GM18508 (cell line): ENCODE results near the gene USP4.
"Not testable (repeated sequence)": the region's sequence is repeated elsewhere in the genome, so short reads cannot be mapped to it uniquely, and the experiment has no call there.

Experiments used
- ATAC-seq: cut with Tn5 transposase; IDR thresholded peaks from one replicate; pipeline ENCODE4 v1.9.1; 2021; ENCODE audit warnings: moderate number of reproducible peaks; ENCODE audit not compliant: insufficient read depth, unreplicated experiment

Gene USP4

DNA sequence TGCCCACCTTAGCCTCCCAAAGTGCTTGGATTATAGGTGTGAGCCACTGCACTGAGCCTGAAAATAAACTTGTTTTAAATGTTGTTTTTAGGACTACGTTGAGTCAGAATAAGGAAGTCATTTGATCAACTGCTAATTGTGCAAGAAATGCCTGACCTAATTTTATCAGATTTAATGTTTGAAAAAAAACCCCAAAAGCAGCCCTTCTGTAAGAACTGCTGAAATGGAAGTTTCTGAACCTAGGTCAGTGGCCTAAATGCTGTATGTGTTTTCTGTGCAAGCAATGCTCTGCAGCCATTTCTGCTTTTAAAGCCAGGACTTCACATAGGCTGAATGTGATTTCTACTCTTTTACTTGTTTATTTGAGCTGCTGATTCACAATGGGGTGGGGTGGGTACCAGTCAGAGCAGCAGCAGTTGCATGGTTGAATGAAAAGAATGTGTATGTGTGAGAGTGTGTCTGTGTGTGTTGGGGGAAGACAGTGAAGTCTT, 11.7 kb upstream of the USP4 start:
- ATAC-seq, result no peak

DNA sequence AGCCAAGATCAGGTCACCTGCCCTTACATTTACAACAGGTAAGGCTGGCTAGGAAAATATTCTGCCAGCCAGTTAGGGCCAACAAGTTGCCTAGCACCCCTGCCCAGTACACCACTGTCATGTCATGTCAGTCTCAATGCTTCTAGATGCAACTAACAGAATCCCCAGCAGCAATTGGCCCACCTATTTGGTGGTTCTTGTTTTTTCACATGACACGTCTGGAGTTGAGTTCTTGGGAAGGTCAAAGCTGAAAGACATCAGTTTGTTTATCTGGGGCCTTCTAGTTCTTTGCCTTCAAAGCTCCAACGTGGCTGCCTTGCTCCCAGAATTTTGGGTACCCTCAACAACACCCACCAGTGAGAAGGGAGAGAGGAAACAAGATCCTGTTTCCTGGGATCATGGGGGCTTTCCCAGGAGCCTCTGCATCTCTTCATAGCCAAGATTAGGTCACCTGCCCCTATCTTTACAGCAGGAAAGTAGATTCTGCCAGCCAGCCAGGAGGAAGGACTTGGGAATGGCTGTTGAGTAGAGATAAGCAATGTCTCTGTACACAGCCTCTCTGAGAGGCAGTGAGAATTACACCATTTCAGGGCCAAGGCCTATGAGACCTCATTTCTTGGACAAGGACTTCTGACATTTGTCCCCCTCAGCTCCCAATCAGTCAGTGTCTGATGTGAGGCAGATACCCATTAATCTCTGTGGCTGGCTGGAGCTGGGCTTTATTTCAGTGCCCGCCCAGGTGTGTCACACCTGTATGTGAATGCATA, 9.7 kb upstream of the USP4 start:
- no peak for ATAC-seq

DNA sequence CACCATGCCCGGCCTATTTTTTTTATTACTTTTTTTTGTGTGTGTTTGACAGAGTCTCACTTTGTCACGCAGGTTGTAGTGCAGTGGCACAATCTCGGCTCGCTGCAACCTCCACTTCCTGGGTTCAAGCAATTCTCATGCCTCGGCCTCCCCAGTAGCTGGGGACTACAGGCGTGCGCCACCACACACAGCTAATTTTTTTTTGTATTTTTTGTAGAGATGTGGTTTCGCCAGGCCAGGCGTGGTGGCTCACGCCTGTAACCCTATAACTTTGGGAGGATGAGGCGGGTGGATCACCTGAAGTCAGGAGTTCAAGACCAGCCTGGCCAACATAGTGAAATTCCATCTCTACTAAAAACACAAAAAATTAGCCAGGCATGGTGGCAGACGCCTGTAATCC, 8.5 kb upstream of the USP4 start:
- not testable (repeated sequence) for ATAC-seq

DNA sequence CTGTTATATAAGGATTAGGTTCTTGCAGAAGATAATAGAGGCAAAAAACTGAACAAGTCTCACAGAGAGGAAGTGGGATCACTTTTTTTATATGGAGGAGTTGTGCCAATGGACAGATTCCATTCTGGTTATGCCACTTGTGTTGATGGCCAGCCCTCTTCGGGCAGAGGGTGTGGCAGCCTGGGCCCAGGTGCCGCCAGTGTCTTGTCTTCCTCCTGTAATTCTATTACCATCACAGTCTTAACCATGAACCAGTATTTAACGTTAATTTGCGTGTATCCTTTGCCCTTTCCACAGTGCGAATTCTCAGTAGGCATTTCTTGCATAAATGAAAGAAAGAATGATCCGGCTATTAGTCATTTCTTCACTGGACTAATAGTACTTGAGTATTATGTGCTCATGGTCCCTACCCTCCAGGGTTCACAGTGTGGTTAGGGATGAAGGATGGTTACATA, 7.0 kb upstream of the USP4 start:
- ATAC-seq, result no peak

DNA sequence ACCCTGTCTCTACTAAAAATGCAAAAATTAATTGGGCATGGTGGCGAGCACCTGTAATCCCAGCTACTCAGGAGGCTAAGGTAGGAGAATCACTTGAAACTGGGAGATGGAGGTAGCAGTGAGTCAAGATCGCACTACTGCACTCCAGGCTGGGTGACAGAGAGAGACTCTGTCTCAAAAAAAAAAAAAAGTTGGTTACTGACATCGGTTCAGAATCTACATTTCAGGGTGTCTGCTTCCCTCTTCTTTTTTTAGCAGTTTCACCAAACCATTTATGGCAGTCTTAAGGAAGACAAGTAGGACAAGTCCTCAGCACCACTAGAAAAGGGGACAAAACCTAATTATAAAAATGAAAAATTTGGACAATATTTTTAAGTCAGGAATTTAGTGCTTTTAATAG, 3.3 kb upstream of the USP4 start:
- ATAC-seq, result no peak

DNA sequence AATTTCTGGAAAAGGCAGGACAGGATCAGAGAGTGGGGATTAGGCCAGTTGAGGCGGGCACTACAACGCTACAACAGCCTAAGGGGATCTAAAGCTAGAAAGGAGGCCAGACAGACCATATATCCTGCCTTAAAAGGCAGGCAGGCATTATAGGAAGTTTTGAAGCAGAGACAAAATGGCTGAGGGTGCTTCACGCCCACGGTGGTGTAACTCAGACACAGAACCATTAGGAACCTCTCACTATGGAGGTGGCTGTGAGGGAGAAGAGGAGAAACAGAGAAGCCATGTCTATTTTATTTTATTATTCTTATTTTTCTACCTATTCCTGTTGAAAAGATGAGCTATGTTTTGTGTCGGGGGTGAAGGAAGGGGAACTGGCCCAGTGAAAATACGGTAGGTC, 2.1 kb upstream of the USP4 start:
- ATAC-seq, result no peak

DNA sequence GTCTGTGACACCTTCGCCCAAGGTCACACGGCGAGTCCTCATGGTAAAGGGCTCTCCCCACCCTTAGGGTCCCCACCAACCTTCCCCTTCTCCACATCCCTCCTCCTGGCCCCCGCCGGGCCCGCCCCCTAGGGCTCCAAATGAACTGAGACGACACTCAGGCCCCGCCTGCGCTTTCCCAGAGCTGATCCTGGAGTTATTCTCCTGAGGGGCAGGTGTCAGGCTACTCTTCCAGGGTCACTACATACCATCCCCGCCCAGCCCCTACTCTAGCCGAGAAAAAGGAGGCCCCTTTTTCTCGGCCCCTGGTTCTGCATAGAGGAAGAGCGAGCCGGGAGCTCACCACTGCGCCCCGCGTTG, 292 bp downstream of the USP4 start:
- ATAC-seq, result no peak

DNA sequence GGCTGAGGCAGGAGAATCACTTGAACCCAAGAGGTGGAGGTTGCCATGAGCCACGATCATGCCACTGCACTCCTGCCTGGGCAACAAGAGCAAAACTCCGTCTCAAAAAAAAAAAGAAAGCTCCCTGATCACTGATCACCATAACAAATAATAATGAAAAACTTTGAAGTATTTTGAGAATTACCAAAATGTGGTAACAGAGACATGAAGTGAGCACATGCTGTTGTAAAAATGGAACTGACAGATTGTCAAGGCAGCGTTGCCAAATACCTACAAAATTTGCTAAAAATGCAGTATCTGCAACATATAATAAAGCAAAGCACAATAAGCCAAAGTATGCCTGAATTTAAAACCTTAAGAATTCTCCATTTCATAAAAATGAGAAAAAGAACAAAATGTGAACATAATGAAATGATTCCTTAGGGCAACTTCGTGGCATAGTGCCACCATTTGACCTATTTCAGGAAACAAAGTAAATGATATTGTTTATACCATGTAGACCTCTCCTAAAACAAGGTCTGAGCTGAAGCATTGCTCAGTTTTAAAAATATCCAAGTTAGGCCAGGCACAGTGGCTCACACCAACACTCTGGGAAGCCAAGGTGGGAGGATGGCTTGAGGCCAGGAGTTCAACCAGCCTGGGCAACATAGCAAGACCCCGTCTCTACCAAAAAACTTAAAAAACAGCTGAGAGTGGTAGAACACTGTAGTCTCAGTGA, 5.8 kb downstream of the USP4 start:
- no peak for ATAC-seq

DNA sequence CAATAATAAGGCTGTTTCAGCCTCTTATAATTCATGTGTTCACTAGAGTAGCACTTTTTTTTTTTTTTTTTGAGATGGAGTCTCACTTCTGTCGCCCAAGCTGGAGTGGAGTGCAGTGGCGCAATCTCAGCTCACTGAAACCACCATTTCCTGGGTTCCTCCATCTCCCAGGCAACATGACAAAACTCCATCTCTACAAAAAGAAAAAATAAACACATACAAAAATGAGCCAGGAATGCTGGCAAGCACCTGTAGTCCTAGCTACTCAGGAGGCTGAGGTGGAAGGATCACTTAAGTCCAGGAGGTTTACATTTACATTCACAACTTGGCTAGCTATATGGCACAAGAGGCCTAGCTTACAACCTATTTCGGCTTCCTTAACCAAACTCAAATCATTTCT, 6.8 kb downstream of the USP4 start:
- no peak for ATAC-seq

DNA sequence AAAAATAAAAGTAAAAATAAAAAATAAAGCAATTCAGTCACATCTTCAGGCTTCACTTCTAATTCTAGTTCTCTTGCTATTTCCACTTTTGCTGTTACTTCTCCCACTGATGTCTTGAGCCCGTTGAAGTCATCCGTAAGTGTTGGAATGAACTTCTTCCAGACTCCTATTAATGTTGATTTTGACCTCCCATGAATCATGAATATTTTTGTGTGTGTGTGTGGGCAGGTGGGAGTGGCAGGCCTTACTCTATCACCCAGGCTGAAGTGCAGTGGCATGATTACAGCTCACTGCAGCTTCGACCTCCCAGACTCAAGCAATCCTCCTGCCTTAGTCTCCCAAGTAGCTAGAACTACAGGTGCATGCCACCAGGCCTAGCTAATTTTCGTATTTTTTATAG, 10.7 kb downstream of the USP4 start:
- no peak for ATAC-seq

DNA sequence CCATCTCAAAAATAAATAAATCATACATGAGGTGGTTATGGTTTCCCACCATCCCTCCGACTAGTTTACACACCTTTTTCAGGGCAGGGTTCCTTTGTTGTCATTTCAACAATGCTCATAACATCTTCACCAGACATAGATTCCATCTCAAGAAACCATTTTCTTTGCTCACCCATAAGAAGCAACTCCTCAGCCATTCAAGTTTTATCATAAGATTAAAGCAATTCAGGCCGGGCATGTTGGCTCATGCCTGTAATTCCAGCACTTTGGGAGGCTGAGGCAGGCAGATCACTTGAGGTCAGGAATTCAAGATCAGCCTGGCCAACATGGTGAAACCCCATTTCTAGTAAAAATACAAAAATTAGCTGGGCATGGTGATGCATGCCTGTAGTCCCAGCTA, 11.5 kb downstream of the USP4 start:
- not testable (repeated sequence) for ATAC-seq

DNA sequence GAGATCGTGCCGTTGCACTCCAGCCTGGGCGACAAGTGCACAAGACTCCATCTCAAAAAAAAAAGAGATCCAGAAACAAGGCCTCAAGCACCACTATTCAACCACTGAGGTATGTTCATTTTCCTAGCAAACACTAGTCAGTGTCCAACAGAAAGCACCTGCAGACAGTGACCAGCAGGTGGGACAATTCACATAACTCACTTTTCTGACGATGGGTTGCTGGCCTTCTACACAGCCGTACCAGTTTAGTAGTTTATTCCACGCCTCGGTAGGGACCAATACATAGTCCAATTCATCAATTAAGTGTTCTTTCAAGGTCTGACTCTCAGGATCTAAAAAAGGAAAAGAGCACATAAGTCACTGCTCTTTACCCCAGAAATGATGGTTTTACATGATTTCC, 12.4 kb downstream of the USP4 start:
- no peak for ATAC-seq

DNA sequence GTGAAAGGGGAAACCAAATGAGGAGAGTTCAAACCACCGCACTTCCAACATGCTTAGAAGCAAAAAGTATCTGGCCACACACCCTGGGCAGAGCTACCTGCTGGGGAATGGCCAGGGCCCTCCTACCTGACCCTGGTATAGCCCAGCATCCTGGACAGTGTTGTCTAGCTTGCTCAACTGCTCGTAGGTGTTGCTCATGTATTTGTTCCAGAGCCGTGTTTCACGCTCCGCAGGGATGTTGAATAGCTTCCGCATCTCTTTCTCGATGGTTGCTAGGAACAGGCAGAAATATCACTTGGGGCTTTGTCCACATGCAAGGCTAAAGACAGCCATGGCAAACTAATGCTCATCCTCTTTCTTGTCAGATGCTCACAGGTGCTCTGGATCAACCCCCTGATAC, 15.1 kb downstream of the USP4 start:
- ATAC-seq, result no peak

DNA sequence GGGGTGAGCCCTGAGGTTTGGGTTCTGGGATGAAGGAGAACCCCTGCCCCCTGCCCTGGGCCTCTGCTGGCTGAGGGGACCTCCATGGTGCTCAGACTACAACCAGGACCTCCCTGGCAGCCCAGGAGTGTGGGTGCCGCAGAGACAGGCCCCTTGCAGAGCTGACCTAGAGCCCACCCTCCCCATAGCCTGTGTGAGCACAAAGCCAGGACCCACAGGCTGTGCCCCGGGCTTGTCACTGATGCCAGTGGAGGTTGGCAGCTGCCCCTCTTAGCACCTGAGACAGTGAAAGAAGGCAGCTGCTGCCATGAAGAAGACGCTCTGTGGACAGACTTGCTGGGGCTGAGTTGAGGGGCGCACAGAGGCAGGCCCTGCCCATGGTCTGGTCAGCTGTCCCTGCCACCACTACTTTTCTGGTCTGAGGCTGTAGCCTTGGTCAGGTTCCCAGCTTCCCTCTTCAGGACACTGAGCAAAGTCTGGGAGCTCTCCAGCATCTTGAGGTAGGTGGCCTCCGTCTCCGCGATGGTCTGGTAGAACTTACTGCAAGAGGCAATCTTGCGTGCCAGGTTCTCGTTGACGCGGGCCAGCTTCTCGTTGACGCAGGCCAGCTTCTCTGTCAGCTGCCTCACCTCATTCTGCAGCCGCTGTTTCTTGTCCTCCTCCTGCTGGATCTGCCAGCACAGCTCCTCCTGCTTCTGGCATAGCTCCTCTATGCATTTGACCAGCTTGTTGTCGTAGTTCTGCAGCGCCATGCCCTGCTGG, 23.0 kb downstream of the USP4 start:
- ATAC-seq, result no peak

DNA sequence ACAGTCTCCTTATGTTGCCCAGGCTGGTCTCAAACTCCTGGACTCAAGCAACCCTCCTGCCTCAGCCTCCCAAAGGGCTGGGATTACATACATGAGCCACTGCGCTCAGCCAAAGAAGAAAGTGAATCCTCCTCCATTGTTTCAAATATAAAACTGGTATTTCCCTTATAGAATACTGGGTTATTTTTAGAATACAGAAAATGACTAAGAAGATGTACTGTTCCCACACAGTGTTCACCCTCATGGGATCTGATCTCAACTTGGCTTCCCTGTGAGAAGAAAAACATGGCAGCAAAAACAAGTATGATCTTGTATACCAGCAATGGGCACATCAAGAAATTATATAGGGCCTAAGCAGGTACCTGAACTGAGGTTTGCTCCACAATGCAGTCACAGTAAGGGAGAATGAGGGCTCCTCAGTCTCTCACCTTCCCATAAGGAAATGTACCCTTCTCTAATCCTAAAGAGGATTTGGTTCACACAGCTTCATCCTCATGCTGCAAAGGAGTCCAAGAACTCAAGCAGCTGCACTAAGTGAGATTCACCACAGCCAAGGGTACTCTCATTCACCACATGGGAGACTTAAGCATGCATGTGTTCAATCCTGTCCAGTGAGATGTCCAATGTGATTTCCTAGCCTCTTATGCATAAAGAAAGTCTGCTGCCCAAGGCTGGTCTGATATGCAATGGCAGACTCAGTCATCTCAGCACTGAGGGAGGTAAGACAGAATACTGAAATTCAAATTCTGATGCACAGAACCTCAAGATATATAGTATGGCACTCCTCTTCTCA, 25.8 kb downstream of the USP4 start:
- ATAC-seq, result no peak

DNA sequence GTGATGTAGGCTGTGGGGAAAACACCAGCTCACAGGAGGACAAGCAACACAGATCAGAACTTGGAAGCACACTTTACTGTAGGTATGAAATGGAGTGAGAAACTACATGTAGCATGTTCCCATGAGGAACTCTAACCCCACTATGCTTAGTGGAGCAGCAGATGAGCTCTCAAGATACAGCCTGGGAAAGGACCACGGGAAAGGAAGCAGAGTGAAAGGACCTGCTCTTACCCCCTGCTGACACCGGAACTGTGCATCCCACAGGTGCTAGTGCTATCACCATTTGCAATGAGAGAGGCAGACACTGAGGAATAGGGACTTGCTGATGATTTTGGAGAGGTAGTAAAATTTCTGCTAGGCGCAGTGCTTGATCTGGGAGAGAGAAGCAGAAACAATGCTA, 28.6 kb downstream of the USP4 start:
- ATAC-seq, result no peak

DNA sequence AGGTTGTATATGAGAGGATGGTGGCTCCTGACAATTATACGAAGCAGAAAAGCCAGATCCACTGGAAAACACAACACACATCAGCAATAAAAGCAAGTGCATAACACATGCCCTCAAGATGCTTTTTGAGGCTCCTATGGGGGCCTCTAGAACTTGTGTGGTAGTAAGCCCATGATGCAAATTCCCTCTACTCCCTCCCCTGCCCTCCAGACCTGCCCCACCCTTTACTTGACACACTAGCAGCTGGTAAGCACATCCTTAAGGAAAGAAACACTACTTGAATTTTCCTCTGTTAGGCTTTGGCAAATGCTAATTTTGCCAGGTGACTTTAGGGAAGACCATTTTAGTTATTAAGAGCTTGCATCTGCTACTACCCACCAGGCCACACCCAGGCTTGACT, 29.2 kb downstream of the USP4 start:
- no peak for ATAC-seq

DNA sequence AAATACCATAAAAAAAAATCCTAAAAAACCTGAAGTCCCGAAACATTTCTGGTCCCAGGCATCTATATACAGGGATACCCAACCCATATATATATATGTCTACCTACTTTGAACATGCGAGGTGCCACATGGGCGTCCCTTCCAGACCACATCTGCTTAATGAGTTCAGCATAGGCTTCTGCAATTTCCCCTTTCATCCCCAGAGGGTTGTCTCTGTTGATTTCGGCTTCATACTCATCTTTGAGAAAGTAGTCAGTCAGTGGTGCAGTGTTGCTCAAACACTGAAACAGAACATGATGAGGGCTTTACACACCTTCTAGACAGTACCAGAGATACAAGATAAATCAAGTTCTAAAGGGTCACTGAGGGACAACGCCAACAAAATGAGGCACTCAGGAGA, 34.2 kb downstream of the USP4 start:
- no peak for ATAC-seq

DNA sequence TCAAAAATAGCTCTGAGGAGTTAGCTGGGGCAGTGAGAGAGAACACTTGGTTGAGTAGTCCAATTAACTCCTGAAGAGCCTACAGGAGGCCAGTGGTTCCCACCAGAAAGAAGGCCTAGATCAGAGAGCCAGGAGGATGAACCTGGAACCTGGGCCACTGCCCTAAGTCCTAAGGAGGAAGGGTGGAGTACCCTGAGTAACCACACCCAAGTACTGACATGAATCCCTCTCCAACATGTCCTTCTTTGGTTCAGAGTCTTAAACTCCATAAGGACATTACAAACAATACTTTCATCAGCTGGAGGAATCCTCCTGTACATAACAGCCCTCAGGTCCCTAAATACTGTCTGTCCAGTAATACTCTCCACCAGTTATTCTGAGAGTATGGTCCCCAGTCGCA, 37.2 kb downstream of the USP4 start:
- ATAC-seq, result no peak

DNA sequence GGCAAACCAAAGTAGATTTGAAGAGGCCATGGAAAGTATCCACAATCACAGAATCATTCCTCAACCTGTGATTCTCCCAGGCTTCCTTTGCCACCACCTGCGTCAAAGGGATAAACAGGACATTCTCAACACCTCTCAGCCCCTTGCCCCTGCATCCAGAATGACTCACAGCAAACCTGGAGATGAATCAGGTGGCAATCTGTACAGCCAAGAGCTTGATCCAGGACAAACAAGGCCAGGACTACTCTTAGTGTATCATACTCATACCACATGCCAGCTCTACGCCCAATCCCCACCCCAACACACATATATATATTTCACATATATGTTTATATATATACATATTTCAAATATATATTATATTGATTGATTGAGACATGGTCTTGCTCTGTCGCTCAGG, 39.3 kb downstream of the USP4 start:
- ATAC-seq, result no peak
